Glomerular endothelial cell (primary cell): ENCODE data around the gene CALU. TPM values are rescaled to one million over a fixed set of nuclear protein-coding genes. Genes with fewer than 3 reads are reported as not detected.

Experiments used
- DNase-seq: peaks from one replicate; pipeline ENCODE4 v3.0.0-alpha.2; 2011; ENCODE audit warnings: low read depth, low spot score; ENCODE audit errors: extremely low read depth
- total RNA-seq: library from RNA; depleted of rRNA; stranded (reverse); fragments of >200 nt; gene quantifications from 2 replicates; pipeline ENCODE4 v1.2.3, GENCODE V29; 2015

Gene CALU
- total RNA-seq, 1 donor from 2014 or later, result 416 TPM

DNA sequence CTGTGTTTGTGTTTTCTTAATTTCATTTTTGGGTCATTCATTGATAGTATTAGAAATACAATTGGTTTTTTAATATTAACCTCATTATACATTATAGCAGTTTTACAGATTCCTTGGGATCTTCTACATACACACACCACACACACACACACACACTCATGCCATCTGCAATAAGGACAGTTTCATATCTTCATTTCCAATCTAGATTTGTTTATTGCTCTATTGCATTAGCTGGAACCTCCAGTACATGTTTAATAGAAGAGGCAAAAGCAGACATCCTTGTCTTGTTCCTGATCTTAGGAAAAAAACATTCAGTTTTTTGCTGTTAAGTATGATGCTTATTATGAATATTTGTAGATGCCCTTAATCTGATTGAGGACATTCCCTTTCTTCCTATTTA, 17.8 kb upstream of the CALU start:
- DNase-seq, result no peak

DNA sequence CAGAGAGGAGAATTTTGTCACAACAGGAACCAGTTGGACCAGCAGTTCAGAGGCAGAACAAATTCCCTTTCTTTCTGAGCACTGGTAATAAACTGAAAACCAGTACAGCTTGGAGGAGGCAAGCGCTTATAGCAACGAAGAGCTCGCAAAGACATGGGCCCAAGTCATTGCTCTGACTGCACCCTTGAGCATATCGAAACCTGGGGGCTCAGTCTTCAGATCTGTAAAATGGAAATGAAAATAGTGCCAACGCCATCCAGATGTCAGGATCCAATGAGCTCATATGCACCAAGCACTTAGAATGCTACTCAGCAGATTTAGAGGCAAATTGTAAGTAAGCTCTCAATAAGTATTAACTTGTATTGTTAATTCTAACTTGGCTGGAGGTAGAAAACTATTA, 14.4 kb upstream of the CALU start:
- DNase-seq, result no peak

GRCh38 chr7:128725531-128725930, 13.6 kb upstream of the CALU start:
- DNase-seq, result no peak

DNA sequence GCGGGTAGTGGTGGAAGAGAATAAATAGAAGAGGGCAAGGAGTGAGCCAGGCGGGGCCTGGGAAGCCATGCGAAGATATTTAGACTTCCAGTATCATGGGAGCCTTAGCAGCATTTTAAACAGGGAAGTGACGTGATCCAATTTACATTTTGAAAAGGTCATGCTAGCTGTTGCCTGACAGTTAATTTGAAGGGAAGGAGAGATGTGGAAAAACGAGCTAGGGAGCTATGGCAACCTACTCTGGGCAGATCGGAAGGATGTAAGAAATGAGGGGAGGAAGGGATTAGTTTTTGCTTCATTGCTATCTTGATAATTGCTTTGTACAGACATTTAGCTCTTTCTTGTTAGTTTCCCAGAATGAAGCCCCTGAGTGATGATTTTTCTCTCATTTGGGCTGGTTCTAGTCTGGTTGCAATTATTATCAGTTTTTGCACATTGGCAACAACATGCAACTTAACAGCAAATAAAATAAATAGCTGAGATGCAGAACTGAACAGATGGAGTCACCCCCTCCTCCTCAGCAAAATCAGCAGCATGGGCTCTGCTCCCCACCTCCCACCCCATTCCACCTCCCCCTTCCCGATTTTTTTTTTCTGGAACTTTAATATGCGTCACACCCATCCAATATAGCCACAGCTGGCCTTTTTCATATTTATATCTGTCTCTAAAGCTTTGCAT, 13.0 kb upstream of the CALU start:
- no peak for DNase-seq

DNA sequence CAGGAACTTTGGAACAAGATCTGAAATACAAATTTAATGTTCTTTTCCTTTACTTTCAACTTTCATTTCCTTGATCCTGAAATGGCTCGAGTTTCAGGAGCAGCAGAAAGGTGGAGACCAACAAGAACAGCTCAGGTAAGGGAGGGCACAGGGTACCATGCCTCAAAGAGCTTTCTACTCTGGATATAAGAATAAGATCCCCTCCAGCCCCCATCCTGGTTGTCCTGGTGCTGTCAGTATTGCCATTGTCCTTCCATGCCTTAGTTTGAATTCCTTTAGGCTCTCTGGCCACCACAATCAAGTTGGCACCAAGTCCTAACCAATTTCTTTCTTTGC, 12.5 kb upstream of the CALU start:
- no peak for DNase-seq

- DNase-seq, result no peak
Measured at GRCh38 chr7:128727239-128727638, 11.9 kb upstream of the CALU start.

- no peak for DNase-seq
Measured at GRCh38 chr7:128728598-128728997, 10.6 kb upstream of the CALU start.

GRCh38 chr7:128729494-128729893, 9.7 kb upstream of the CALU start:
- no peak for DNase-seq

GRCh38 chr7:128731184-128731583, 8.0 kb upstream of the CALU start:
- DNase-seq, result no peak

DNA sequence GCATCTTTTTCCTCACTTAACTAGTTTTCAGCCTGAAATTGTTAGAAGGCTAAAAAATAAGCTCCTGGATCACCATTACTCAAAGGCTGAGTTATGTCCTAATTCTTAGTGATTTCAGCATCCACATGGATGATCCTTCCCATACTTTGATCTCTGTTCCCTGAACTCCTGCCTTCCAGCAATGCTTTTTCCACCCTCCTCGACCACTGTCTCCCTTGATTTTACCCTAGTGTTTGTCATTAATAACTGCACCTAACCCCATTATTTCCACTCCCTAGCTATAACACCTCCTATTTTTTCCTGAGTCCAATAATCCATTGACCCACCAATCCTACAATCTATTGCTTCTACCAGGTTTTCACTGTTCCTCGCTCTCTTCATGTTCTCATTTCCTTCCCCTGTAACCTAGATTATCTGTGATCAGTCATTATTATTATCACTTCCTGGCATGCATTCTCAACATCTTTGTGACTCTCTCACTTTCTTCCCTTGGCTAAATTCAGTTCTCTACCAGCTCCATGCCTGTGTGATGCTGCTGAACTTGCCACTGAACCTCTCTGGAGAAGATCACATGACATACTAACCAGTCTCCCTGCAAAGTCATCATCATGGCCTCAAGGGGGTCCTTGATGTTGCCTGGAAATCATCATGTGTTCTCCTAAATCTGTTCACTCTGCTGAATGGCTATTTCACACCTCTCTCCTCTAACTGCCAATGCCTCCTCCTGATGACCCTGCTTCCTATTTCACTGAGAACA, 6.5 kb upstream of the CALU start:
- DNase-seq, result no peak

DNA sequence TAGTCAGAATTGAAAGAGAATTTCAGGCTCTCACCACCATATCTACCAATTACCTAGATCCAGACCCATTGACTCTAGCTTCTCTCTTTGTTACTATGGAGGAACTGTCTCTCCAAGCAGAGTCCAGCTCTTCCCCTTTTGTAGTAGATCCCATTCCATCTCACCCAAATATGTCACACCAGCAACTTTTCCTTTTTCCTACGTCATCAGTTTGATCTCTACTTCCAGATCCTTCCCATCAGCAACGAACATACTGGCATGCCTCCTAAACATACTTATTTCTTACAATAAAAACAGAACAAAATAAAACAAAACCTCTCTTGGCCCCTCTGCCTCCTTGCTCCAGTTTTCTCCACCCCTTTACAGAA, 5.9 kb upstream of the CALU start:
- no peak for DNase-seq

DNA sequence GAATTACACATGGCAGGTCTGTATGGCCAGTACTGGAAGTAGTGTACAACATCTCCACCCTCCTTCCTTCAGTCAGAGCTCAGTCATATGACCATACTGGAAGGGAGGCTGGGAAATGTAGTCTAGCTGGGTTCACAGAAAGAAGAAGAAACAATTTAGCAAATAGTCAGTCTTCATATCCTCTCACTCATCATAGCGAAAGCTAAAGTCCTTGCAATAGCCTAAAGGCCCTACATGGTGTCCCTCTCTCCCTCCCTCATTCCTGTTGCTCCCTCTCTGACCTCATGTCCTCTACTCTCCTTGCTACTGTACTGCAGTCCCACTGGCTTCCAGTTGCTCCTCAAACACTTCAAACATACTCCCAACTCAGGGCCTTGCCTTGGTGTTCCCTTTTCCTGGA, 4.3 kb upstream of the CALU start:
- DNase-seq, result no peak

- no peak for DNase-seq
Measured at GRCh38 chr7:128735436-128735835, 3.7 kb upstream of the CALU start.

DNA sequence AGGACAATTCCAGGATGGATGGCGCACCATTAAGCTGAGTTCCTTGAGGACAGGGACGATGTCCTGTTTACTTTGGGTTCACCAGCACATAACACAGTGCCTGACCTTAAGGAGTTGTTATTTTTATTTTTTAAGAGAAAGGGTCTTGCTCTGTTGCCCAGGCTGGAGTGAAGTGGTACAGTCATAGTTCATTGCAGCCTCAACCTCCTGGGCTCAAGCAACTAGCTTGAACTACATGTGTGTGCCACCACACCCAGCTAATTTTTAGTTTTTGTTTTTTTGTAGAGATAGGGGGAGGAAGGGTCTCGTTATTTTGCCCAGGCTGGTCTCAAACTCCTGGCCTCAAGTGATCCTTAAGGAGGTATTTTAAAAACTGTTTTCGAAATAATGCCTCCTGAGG, 1.7 kb upstream of the CALU start:
- no peak for DNase-seq

GRCh38 chr7:128737867-128738385, 1.2 kb upstream of the CALU start:
- DNase-seq, result no peak

GRCh38 chr7:128738570-128739047, 550 bp upstream of the CALU start:
- no peak for DNase-seq

DNA sequence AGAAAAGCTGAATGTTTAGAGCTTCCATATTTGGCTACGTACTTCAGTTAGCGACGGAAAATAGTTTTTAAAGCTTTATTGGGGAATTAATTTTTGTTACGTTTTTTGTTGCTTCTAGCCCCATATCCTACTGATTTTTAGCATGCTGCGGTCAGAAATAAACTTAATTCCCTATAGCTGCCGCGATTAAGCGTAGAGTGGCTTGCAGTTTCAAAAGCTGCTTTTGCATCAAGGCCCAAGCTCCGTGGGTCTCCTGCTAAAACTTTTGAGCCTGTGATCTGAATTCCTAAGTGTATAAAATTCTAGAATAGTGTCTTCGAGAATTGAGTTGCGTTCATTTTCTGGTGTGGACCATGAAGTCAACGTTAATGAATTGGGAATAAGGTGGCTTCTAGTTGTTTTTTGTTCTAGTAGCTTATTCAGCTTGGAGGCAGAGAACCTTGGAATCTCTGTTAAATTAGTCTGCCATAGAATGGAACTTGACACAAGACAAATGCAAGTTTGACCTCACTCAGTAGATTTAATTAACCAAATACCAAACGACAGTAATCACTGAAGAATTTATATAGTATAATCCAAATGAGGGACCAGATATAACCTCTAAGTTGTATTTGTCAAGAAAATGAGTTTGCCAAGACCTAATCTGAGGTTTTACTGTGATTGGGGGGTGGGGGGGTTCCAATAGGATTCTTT, 977 bp downstream of the CALU start:
- no peak for DNase-seq

- DNase-seq, result peak; percentile 75
Measured at GRCh38 chr7:128740996-128741395, 1.8 kb downstream of the CALU start.

- DNase-seq, result no peak
Measured at GRCh38 chr7:128741491-128741890, 2.3 kb downstream of the CALU start.

DNA sequence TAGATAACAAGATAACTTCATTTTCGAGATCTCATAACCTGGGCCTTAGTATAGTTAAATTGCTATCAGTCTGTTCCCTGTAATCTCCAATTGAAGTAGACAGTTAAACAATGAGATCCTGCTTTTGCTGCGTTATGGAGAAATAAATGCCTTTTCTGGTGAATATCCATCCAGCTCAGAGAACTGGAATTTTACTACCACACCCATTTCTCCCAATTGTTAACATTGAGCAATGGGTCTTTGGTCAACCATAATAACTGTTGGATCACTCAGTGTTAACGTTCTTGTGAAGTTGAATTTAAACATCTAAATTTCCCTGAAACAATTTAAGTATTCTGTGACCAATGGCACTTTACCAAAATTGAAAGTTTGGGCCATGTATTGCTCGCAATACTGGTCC, 3.0 kb downstream of the CALU start:
- no peak for DNase-seq

- DNase-seq, result no peak
Measured at GRCh38 chr7:128743112-128743772, 4.1 kb downstream of the CALU start.
